Naive B cell (primary cell): ENCODE results near the gene BRF1. TPM values are rescaled to one million over a fixed set of nuclear protein-coding genes. Genes with fewer than 3 reads are reported as not detected.
"Not testable (repeated sequence)": the region's sequence is repeated elsewhere in the genome, so short reads cannot be mapped to it uniquely, and the experiment has no call there.

Experiments
- ATAC-seq, 2 donors: fragments of 150-1000 bp; cut with Tn5 transposase; 2 replicates each; pipeline ENCODE4 v1.10.0; 2021; ENCODE audit warnings: low read depth in 2 of 2, mild to moderate bottlenecking in 2 of 2, moderate library complexity in 2 of 2
- DNase-seq: peaks from one replicate; pipeline ENCODE4 v3.0.0; 2022
- H3K27ac Mint-ChIP-seq, 6 donors: one replicate each; pipeline ENCODE4 v1.8.0; 2020 to 2022; ENCODE audit warnings: mild to moderate bottlenecking in 6 of 6, mixed read lengths in 6 of 6, moderate library complexity in 5 of 6, inconsistent platforms in 2 of 6
- H3K27me3 Mint-ChIP-seq, 3 donors: one replicate each; pipeline ENCODE4 v1.8.0; 2021 to 2022; ENCODE audit warnings: mixed read lengths in 3 of 3, mild to moderate bottlenecking in 1 of 3
- H3K36me3 Mint-ChIP-seq, 2 donors: one replicate each; pipeline ENCODE4 v1.8.0; 2020 to 2022; ENCODE audit warnings: mixed read lengths in 2 of 2, inconsistent platforms in 1 of 2, mild to moderate bottlenecking in 1 of 2
- H3K4me1 Mint-ChIP-seq, 3 donors: one replicate each; pipeline ENCODE4 v1.8.0; 2020 to 2022; ENCODE audit warnings: mixed read lengths in 3 of 3, inconsistent platforms in 1 of 3, mild to moderate bottlenecking in 1 of 3, moderate library complexity in 1 of 3
- H3K4me3 Mint-ChIP-seq, 8 donors: one replicate each; pipeline ENCODE4 v1.8.0; 2020 to 2022; ENCODE audit warnings: mild to moderate bottlenecking in 8 of 8, mixed read lengths in 8 of 8, moderate library complexity in 8 of 8, inconsistent platforms in 2 of 8
- H3K9me3 Mint-ChIP-seq, 7 donors: one replicate each; pipeline ENCODE4 v1.8.0; 2020 to 2022; ENCODE audit warnings: mixed read lengths in 7 of 7, mild to moderate bottlenecking in 5 of 7, inconsistent platforms in 2 of 7, moderate library complexity in 1 of 7
- polyA plus RNA-seq, 6 donors: library from polyadenylated mRNA; unstranded; fragments of 300-500 nt; fragmentation: Illumina TruSeq; gene quantifications; one replicate each; pipeline ENCODE4 v1.2.3, GENCODE V29; 2021; ENCODE audit warnings: low read depth in 6 of 6

BRF1 gene
- polyA plus RNA-seq, 6 donors from 2014 or later: 3.1 to 8.9 (median 6.0) TPM

DNA sequence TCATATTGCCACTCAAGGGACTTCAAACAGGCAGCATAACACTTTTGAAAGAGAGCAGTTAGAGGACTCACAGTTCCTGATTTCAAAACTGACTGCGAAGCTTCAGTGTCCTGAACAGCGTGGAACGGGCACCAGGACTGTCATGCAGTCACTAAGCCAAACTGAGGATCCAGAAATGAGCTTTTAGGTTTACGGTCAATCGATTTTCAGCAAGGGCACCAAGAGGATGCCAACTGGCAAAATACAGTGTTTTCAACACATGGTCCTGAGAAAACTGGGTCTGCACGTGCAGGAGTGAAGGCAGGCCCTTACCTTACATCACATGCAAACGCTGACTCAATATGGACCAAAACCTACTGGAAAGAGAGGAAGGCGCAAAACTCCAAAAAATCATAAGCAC lies 15.6 kb downstream of the BRF1 start:
- Mint-ChIP-seq H3K27me3 (no peaks in the 10 kb centered on the region), H3K9me3 (no peaks in the 10 kb centered on the region), H3K4me3 (no peak overlapping the region), H3K36me3 (no peaks in the 10 kb centered on the region), H3K4me1 (peaks cover 33 to 64% (median 34%) of the 10 kb centered on the region in 3 donors), H3K27ac (no peak overlapping the region)
- no peak for DNase-seq
- ATAC-seq: no peak

GRCh38 chr14:105283899-105284298 lies 16.9 kb downstream of the BRF1 start:
- H3K4me1 Mint-ChIP-seq: peaks cover 28 to 59% (median 29%) of the 10 kb centered on the region in 3 donors
- peak overlapping the region in 5 of 6 donors; percentile 9 to 54 (median 47) for H3K27ac Mint-ChIP-seq
- no peaks in the 10 kb centered on the region for H3K9me3 Mint-ChIP-seq
- DNase-seq (no peak), ATAC-seq (peak; percentile 23 to 35)
- peak overlapping the region in 4 of 8 donors; percentile 6 to 44 (median 14) for H3K4me3 Mint-ChIP-seq
- H3K27me3 Mint-ChIP-seq: no peaks in the 10 kb centered on the region
- H3K36me3 Mint-ChIP-seq: no peaks in the 10 kb centered on the region

- Mint-ChIP-seq H3K36me3 (no peaks in the 10 kb centered on the region), H3K27me3 (no peaks in the 10 kb centered on the region), H3K4me1 (peaks cover 28 to 57% (median 33%) of the 10 kb centered on the region in 3 donors), H3K4me3 (no peak overlapping the region), H3K27ac (no peak overlapping the region), H3K9me3 (no peaks in the 10 kb centered on the region)
- ATAC-seq (no peak), DNase-seq (no peak)
Observed at GRCh38 chr14:105283028-105283427, 17.8 kb downstream of the BRF1 start.

- H3K9me3 Mint-ChIP-seq: no peaks in the 10 kb centered on the region
- no peaks in the 10 kb centered on the region for H3K27me3 Mint-ChIP-seq
- no peak for ATAC-seq
- peak overlapping the region in 2 of 6 donors; percentile 47 to 48 for H3K27ac Mint-ChIP-seq
- H3K36me3 Mint-ChIP-seq: no peaks in the 10 kb centered on the region
- no peak for DNase-seq
- H3K4me3 Mint-ChIP-seq: no peak overlapping the region
- H3K4me1 Mint-ChIP-seq: peaks cover 24 to 49% (median 33%) of the 10 kb centered on the region in 3 donors
Observed at GRCh38 chr14:105282098-105282725, 18.6 kb downstream of the BRF1 start.

GRCh38 chr14:105281371-105282097 lies 19.3 kb downstream of the BRF1 start:
- DNase-seq (no peak), ATAC-seq (no peak)
- Mint-ChIP-seq H3K27me3 (no peaks in the 10 kb centered on the region), H3K4me1 (peaks cover 23 to 42% (median 33%) of the 10 kb centered on the region in 3 donors), H3K27ac (peak overlapping the region in 3 of 6 donors; percentile 46 to 48 (median 47)), H3K4me3 (no peak overlapping the region), H3K9me3 (no peaks in the 10 kb centered on the region), H3K36me3 (no peaks in the 10 kb centered on the region)

- Mint-ChIP-seq H3K4me3 (no peak overlapping the region), H3K4me1 (peaks cover 23 to 44% (median 33%) of the 10 kb centered on the region in 3 donors), H3K9me3 (no peaks in the 10 kb centered on the region), H3K27me3 (no peaks in the 10 kb centered on the region), H3K36me3 (no peaks in the 10 kb centered on the region), H3K27ac (no peak overlapping the region)
- DNase-seq (no peak), ATAC-seq (no peak)
Observed at GRCh38 chr14:105280525-105280924, 20.3 kb downstream of the BRF1 start.

DNA sequence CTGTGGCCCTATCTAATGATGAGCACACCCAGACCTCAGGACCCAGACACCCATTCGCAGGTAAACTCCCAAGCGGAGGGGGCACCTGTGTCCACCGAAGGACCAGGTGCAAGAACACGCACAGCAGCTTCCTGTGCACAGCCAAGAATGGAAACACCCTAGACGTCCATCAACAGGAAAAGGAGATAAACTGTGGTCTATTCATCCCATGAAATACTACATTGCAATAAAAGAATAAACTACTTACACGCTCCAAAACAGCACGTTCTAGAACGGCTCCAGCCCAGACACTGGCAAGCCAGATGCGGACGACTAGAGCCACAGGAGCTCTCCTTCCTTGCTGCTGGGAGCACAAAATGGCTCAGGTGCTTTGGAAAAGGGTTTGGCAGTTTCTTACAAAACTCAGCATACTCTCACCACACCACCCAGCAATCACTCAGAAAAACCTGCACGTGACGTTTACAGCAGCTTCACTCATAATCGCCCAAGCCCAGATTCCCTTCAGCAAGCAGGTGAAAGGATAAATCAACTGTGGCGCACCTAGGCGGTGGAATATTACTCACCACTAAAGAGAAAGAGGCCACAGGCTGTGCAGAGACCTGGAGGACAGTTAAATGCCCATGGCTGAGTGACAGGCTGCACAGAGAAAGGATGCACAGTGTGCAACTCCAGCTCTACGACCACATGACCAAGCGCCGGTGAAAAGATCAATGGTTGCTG lies 21.0 kb downstream of the BRF1 start:
- ATAC-seq (no peak), DNase-seq (no peak)
- Mint-ChIP-seq H3K4me1 (peaks cover 18 to 42% (median 33%) of the 10 kb centered on the region in 3 donors), H3K27ac (no peak overlapping the region), H3K27me3 (no peaks in the 10 kb centered on the region), H3K9me3 (no peaks in the 10 kb centered on the region), H3K4me3 (no peak overlapping the region), H3K36me3 (no peaks in the 10 kb centered on the region)

GRCh38 chr14:105277448-105277847 lies 23.4 kb downstream of the BRF1 start:
- not testable (repeated sequence) for H3K36me3 Mint-ChIP-seq, H3K4me3 Mint-ChIP-seq, DNase-seq, H3K27ac Mint-ChIP-seq, H3K9me3 Mint-ChIP-seq, H3K27me3 Mint-ChIP-seq, ATAC-seq
- peaks cover 5 to 26% (median 21%) of the 10 kb centered on the region in 3 donors for H3K4me1 Mint-ChIP-seq

GRCh38 chr14:105275267-105275946 lies 25.4 kb downstream of the BRF1 start:
- no peak overlapping the region for H3K4me3 Mint-ChIP-seq

GRCh38 chr14:105274637-105275036 lies 26.2 kb downstream of the BRF1 start:
- DNase-seq (no peak), ATAC-seq (no peak)
- Mint-ChIP-seq H3K4me1 (peaks cover 9 to 23% (median 9%) of the 10 kb centered on the region in 3 donors), H3K9me3 (no peaks in the 10 kb centered on the region), H3K36me3 (peaks cover 0 to 9% of the 10 kb centered on the region in 2 donors), H3K27ac (no peak overlapping the region), H3K27me3 (no peaks in the 10 kb centered on the region), H3K4me3 (no peak overlapping the region)

More at GRCh38 chr14:105275267-105275946, 25.4 kb downstream of the BRF1 start:
- Mint-ChIP-seq H3K4me1 (peaks cover 9 to 21% (median 12%) of the 10 kb centered on the region in 3 donors), H3K27ac (no peak overlapping the region), H3K9me3 (no peaks in the 10 kb centered on the region), H3K27me3 (no peaks in the 10 kb centered on the region), H3K36me3 (peaks cover 0 to 9% of the 10 kb centered on the region in 2 donors)
- DNase-seq (no peak), ATAC-seq (no peak)

- no peak overlapping the region for H3K4me3 Mint-ChIP-seq
- H3K36me3 Mint-ChIP-seq: peaks cover 0 to 9% of the 10 kb centered on the region in 2 donors
- no peak for DNase-seq
- H3K4me1 Mint-ChIP-seq: peaks cover 16 to 34% (median 17%) of the 10 kb centered on the region in 3 donors
- no peak overlapping the region for H3K27ac Mint-ChIP-seq
- H3K27me3 Mint-ChIP-seq: no peaks in the 10 kb centered on the region
- no peaks in the 10 kb centered on the region for H3K9me3 Mint-ChIP-seq
- no peak for ATAC-seq
Observed at GRCh38 chr14:105273062-105273461, 27.7 kb downstream of the BRF1 start.

DNA sequence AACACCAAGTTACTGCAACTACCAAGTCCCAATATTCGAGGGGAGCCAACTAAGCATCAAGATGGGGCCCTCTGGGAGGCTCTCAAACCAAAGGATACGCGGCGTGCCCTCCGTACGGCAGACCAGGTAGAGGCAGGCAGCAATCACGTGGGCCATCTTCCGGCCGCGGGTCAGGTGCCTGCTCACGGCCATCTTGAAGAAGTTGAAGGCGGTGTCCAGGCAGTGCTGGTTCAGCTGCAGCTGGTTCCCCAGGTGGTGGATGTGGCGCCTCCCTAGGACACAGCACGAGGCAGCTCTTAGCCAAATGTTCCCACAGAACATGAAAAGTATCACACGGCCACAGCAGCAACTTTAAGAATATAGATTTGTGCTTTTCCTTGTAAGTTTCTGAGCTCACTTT lies 28.2 kb downstream of the BRF1 start:
- Mint-ChIP-seq H3K27ac (no peak overlapping the region), H3K4me3 (no peak overlapping the region)

GRCh38 chr14:105271224-105271890 lies 29.4 kb downstream of the BRF1 start:
- ATAC-seq (no peak), DNase-seq (no peak)
- no peaks in the 10 kb centered on the region for H3K27me3 Mint-ChIP-seq
- no peaks in the 10 kb centered on the region for H3K9me3 Mint-ChIP-seq
- H3K4me1 Mint-ChIP-seq: peaks cover 17 to 37% (median 22%) of the 10 kb centered on the region in 3 donors
- peaks cover 0 to 9% of the 10 kb centered on the region in 2 donors for H3K36me3 Mint-ChIP-seq
- H3K27ac Mint-ChIP-seq: no peak overlapping the region
- H3K4me3 Mint-ChIP-seq: no peak overlapping the region

More for the DNA sequence above, 28.2 kb downstream of the BRF1 start:
- no peak for ATAC-seq
- H3K27me3 Mint-ChIP-seq: no peaks in the 10 kb centered on the region
- H3K36me3 Mint-ChIP-seq: peaks cover 0 to 9% of the 10 kb centered on the region in 2 donors
- no peaks in the 10 kb centered on the region for H3K9me3 Mint-ChIP-seq
- DNase-seq: no peak
- peaks cover 16 to 34% (median 17%) of the 10 kb centered on the region in 3 donors for H3K4me1 Mint-ChIP-seq
